Calu3 (cell line): ENCODE results near the gene PON1. TPM values are rescaled to one million over a fixed set of nuclear protein-coding genes. Genes with fewer than 3 reads are reported as not detected.

Experiments used
- BruUV-seq: library from RNA; stranded (reverse); fragments of 400-500 nt; replicated peaks from 2 replicates; lab custom pipeline; 2021; lab: Mats Ljungman, UMichigan
- CTCF ChIA-PET: fragments of 300-600 bp; sonication (Branson Sonifier 250); formaldehyde crosslinking; loops from one replicate; lab custom pipeline; 2022; ENCODE audit warnings: antibody characterized with exemption; lab: Charles Lee
- DNase-seq: peaks from one replicate; pipeline ENCODE4 v3.0.0; 2022
- H3K27ac Mint-ChIP-seq: one replicate; pipeline ENCODE4 v1.8.0; 2022; ENCODE audit warnings: mixed read lengths; ENCODE audit not compliant: unreplicated experiment
- H3K27me3 Mint-ChIP-seq: one replicate; pipeline ENCODE4 v1.8.0; 2022; ENCODE audit warnings: mixed read lengths; ENCODE audit not compliant: unreplicated experiment
- H3K36me3 Mint-ChIP-seq: one replicate; pipeline ENCODE4 v1.8.0; 2022; ENCODE audit warnings: mild to moderate bottlenecking, moderate library complexity, mixed read lengths; ENCODE audit not compliant: insufficient read depth, unreplicated experiment
- H3K4me1 Mint-ChIP-seq: one replicate; pipeline ENCODE4 v1.8.0; 2022; ENCODE audit warnings: mild to moderate bottlenecking, low read depth, mixed read lengths; ENCODE audit not compliant: unreplicated experiment
- H3K4me3 Mint-ChIP-seq: one replicate; pipeline ENCODE4 v1.8.0; 2022; ENCODE audit warnings: mild to moderate bottlenecking, low read depth, moderate library complexity, mixed read lengths; ENCODE audit not compliant: unreplicated experiment
- H3K9me3 Mint-ChIP-seq: one replicate; pipeline ENCODE4 v1.8.0; 2022; ENCODE audit warnings: low read depth, mixed read lengths; ENCODE audit not compliant: unreplicated experiment
- CTCF ChIP-seq: fragments of 200-600 bp; IDR thresholded peaks from one replicate; pipeline ENCODE4 v1.8.0; 2022; ENCODE audit warnings: antibody characterized with exemption; ENCODE audit not compliant: unreplicated experiment
- intact Hi-C: fragments of 100-400 bp; cut with micrococcal nuclease; formaldehyde crosslinking; loops from one replicate; pipeline ENCODE4 v1.10.0; 2022; ENCODE audit not compliant: unreplicated experiment
- total RNA-seq: library from RNA; stranded (reverse); gene quantifications from 2 replicates; pipeline ENCODE4 v1.2.3, GENCODE V29; 2022

PON1 gene
- total RNA-seq, 1 experiment from 2014 or later = not detected

GRCh38 chr7:95330961-95331337 is 6.6 kb upstream of the PON1 start:
- H3K27ac Mint-ChIP-seq = peak overlapping the region; percentile 63
- H3K4me1 Mint-ChIP-seq = peaks cover 6% of the 10 kb centered on the region
- H3K4me3 Mint-ChIP-seq = peak overlapping the region; percentile 58
- no TSS peak for BruUV-seq
- H3K27me3 Mint-ChIP-seq = peaks cover 4% of the 10 kb centered on the region
- no peak for TF ChIP-seq CTCF
- no peak for DNase-seq
- intact Hi-C loops = no loop called here
- CTCF ChIA-PET = no interaction called here
- H3K9me3 Mint-ChIP-seq = no peaks in the 10 kb centered on the region
- no peaks in the 10 kb centered on the region for H3K36me3 Mint-ChIP-seq

DNA sequence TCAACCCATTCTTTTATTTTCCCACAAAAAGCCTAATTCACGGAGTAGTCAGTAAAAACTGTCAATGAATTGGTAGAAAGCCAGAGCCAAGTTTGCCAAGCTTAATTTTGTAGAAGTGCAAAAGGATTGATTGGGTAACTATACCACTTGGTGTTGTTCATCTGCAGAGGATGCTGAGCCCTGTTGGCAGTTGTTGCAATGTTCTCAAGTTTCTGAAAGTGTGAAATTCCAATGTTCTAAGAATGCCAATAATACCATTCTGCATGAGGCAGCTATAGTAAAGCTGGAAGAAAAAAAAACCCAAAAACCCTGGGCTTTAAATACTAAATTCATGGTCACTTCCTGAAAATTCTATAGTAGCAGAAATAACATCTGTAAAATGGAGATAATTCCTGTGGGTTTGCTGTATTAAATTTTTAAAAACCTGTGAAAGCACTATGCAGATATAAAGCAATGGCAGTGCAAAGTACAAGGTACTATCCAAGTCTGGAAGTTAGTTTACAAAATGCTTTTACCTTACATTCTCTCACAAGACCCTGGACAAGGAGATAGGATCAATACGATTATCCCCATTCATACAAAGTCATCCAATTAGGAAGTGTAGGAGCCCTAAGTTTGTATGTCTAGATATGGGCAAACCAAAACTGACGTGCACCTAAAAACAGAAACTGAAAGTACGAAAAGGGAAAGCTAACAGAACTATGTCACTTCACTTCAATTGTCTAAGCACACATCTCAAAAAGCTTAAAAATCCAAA is 6.0 kb upstream of the PON1 start:
- DNase-seq = no peak
- no TSS peak for BruUV-seq
- Mint-ChIP-seq H3K27ac (peak overlapping the region; percentile 63), H3K36me3 (no peaks in the 10 kb centered on the region), H3K4me3 (peak overlapping the region; percentile 58), H3K9me3 (no peaks in the 10 kb centered on the region), H3K4me1 (peaks cover 6% of the 10 kb centered on the region), H3K27me3 (peaks cover 10% of the 10 kb centered on the region)
- TF ChIP-seq CTCF = no peak
- intact Hi-C loops = no loop called here
- CTCF ChIA-PET = no interaction called here

GRCh38 chr7:95327356-95327755 is 3.0 kb upstream of the PON1 start:
- Mint-ChIP-seq H3K9me3 (no peaks in the 10 kb centered on the region), H3K36me3 (no peaks in the 10 kb centered on the region), H3K27ac (no peak overlapping the region), H3K27me3 (peaks cover 17% of the 10 kb centered on the region), H3K4me3 (no peak overlapping the region), H3K4me1 (peaks cover 6% of the 10 kb centered on the region)
- CTCF ChIA-PET = no interaction called here
- intact Hi-C loops = no loop called here
- BruUV-seq = no TSS peak
- DNase-seq = no peak
- no peak for TF ChIP-seq CTCF

- DNase-seq = no peak
- Mint-ChIP-seq H3K36me3 (no peaks in the 10 kb centered on the region), H3K9me3 (no peaks in the 10 kb centered on the region), H3K4me3 (no peak overlapping the region), H3K27ac (no peak overlapping the region), H3K27me3 (peaks cover 17% of the 10 kb centered on the region), H3K4me1 (no peaks in the 10 kb centered on the region)
- intact Hi-C loops = no loop called here
- BruUV-seq = no TSS peak
- CTCF ChIA-PET = interaction anchor here (0.6 kb wide), 1 partner anchor 77 kb away, joined by 6 read pairs; no protein-coding TSS in a partner anchor
- no peak for TF ChIP-seq CTCF
Observed at GRCh38 chr7:95323410-95324129, 762 bp downstream of the PON1 start.
